HG03442 (cell line): ENCODE results near the gene SMOC1.

Experiments used
- ATAC-seq: cut with Tn5 transposase; IDR thresholded peaks from one replicate; pipeline ENCODE4 v1.9.1; 2021; ENCODE audit warnings: mild to moderate bottlenecking, moderate library complexity; ENCODE audit not compliant: unreplicated experiment

Gene SMOC1

DNA sequence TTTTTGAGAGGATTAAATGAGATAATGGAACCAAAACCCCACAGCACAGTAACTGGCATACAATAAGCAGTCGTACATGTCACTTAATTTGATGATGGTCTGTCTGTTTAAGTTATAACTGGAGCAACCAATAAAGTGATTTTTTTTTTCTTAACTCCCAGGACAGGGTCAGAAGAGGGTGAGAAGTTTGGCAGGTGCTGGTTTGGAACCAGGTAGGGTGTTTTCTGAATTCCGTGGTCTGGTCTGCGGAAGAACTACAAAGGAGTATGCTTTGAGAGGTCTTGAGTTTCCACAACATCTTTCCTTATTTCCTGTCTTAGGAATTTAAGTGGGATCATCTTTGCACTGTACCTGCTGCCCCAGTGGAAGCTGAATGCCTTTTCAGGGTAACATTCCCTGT, 197.8 kb downstream of the SMOC1 start:
- no peak for ATAC-seq

DNA sequence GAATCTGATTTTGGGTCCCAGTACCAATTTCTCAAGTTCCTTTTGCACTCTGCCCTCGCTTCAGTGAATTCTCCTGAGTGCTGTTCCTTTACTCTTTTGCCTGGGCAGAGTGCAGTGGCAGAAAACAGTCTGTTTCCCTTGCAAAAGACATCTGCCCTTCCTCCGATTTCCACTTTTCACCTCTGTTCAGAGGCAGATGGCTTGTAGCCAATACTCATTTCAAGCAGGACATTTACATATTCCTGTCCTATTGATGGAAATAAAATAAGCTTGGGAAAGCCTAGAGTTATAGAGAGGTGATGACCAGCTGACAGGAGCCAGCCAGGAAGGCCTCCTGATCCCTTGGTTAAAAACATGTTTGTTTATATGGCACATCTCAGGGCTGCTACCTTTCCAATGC, 198.5 kb downstream of the SMOC1 start:
- ATAC-seq = no peak

DNA sequence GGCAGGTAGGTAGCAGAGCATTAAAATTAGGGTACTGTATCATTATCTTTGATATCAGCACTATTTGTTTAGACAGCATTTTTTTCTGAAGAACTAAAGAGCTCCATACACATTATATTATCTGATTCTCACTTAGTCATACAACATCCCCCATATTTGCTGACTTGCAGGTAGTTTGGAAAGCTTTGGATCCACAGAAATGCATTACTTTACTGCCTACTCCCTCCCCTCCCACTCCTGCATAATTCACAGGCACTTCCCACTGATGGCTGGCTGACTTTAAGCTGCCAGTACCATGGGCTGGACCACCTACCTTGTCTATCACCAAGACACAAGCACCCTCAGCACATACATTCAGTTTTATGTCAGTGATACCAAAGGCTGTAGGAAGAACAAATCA, 199.1 kb downstream of the SMOC1 start:
- ATAC-seq = no peak

DNA sequence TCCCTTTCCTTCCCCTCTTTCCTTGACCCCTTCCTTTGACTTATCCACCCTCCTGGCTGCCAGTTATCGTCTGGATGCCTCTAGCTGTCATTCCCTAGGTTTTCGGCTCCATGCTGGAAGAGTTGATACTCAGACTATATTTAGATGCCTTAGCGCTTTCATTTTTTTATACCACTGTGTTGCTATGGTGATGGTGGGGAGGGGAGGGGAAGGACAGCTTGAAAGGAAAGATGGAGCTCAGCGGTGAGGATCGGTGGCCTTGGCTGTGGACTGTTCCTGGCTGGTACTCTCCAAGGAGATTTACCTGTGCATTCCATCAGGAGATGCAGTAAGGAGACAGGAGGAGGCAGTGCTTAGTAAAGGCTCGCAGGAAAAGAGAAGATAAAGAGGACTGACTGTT, 200.9 kb downstream of the SMOC1 start:
- ATAC-seq = no peak
